K562 (cell line): Measurements from ENCODE around the gene FSTL4. TPM values are rescaled to one million over a fixed set of nuclear protein-coding genes. Genes with fewer than 3 reads are reported as not detected.
A peak's percentile ranks its signal among the peaks of the same experiment; 100 is the strongest.

Experiments
- CHD2 ChIP-seq: IDR thresholded peaks from 2 replicates; pipeline ENCODE4 v1.6.1; 2011; ENCODE audit warnings: low read depth, low read length
- HNRNPUL1 ChIP-seq: fragments of 200-400 bp; formaldehyde crosslinking; IDR thresholded peaks from 2 replicates; pipeline ENCODE4 v1.6.1; 2017; ENCODE audit warnings: low read length
- IRF1 ChIP-seq: sonication (generic); formaldehyde crosslinking; IDR thresholded peaks from 2 replicates; pipeline ENCODE4 v1.8.0; 2022; ENCODE audit warnings: missing genetic modification reagents, mild to moderate bottlenecking, borderline replicate concordance
- KLF13 ChIP-seq: fragments of 450-650 bp; IDR thresholded peaks from 2 replicates; pipeline ENCODE4 v1.6.1; 2016; ENCODE audit warnings: missing genetic modification characterization, low read depth, mild to moderate bottlenecking, missing compliant biosample characterization, moderate library complexity, borderline replicate concordance
- MAFK ChIP-seq: IDR thresholded peaks from 2 replicates; pipeline ENCODE4 v1.6.1; 2011; ENCODE audit warnings: low read length, improper control_type of control experiment
- NFIC ChIP-seq: fragments of 450-650 bp; IDR thresholded peaks from 2 replicates; pipeline ENCODE4 v1.6.1; 2017; ENCODE audit warnings: mild to moderate bottlenecking, inconsistent platforms
- NR2C2 ChIP-seq, 2 experiments: fragments of 200-800 bp in 1 of 2; sonication (Bioruptor generic) in 1 of 2; sonication (generic) in 1 of 2; formaldehyde crosslinking in 1 of 2; IDR thresholded peaks; 2 replicates each; pipeline versions ENCODE4 v1.6.1 to v1.8.0; 2016 to 2022; ENCODE audit warnings: mild to moderate bottlenecking in 1 of 2, missing compliant biosample characterization in 1 of 2, missing genetic modification characterization in 1 of 2, missing genetic modification reagents in 1 of 2
- PHF21A ChIP-seq: fragments of 450-650 bp; IDR thresholded peaks from 2 replicates; pipeline ENCODE4 v1.6.1; 2017; ENCODE audit warnings: low read depth, borderline replicate concordance
- RBM34 ChIP-seq: fragments of 200-400 bp; formaldehyde crosslinking; IDR thresholded peaks from 2 replicates; pipeline ENCODE4 v1.6.1; 2018; ENCODE audit warnings: low read length, borderline replicate concordance; ENCODE audit not compliant: insufficient read depth
- RFX5 ChIP-seq: IDR thresholded peaks from 2 replicates; pipeline ENCODE4 v1.6.1; 2011; ENCODE audit warnings: low read depth, mild to moderate bottlenecking, improper control_type of control experiment, low read length
- SMAD3 ChIP-seq: fragments of 450-650 bp; formaldehyde crosslinking; conservative IDR thresholded peaks from 2 replicates; pipeline ENCODE4 v1.4.0; 2020; ENCODE audit warnings: mild to moderate bottlenecking
- SNIP1 ChIP-seq: fragments of 450-650 bp; IDR thresholded peaks from 2 replicates; pipeline ENCODE4 v1.7.1; 2017; ENCODE audit warnings: low read depth, mild to moderate bottlenecking
- SPI1 ChIP-seq: IDR thresholded peaks from 2 replicates; pipeline ENCODE4 v1.6.1; 2011; ENCODE audit warnings: low read depth, low read length, control low read depth, borderline replicate concordance
- TCF3 ChIP-seq: sonication (generic); formaldehyde crosslinking; IDR thresholded peaks from 2 replicates; pipeline ENCODE4 v1.4.0; 2020; ENCODE audit warnings: mild to moderate bottlenecking, missing genetic modification reagents
- ZBTB11 ChIP-seq, 3 experiments: fragments of 200-800 bp in 1 of 3; fragments of 250-450 bp in 1 of 3; fragments of 450-650 bp in 1 of 3; sonication (Bioruptor Pico) in 1 of 3; sonication (Bioruptor generic) in 1 of 3; formaldehyde crosslinking in 1 of 3; IDR thresholded peaks; 2 replicates each; pipeline versions ENCODE4 v1.6.1 to v1.8.0; 2016 to 2022; ENCODE audit warnings: mild to moderate bottlenecking in 2 of 3, missing genetic modification characterization in 2 of 3, missing compliant biosample characterization in 1 of 3, moderate library complexity in 1 of 3
- ZNF133 ChIP-seq: fragments of 250-450 bp; sonication (Bioruptor Pico); IDR thresholded peaks from 2 replicates; pipeline ENCODE4 v1.4.0; 2020; ENCODE audit warnings: mild to moderate bottlenecking
- ZNF175 ChIP-seq: fragments of 200-800 bp; sonication (Bioruptor generic); IDR thresholded peaks from 2 replicates; pipeline ENCODE4 v1.6.1; 2016; ENCODE audit warnings: low read depth, mild to moderate bottlenecking, missing genetic modification characterization, missing compliant biosample characterization
- ZNF347 ChIP-seq: fragments of 450-650 bp; formaldehyde crosslinking; IDR thresholded peaks from 2 replicates; pipeline ENCODE4 v1.4.0; 2020; ENCODE audit warnings: low read depth, mild to moderate bottlenecking, moderate library complexity
- ZNF695 ChIP-seq: fragments of 450-650 bp; formaldehyde crosslinking; IDR thresholded peaks from 2 replicates; pipeline ENCODE4 v1.4.0; 2020; ENCODE audit warnings: mild to moderate bottlenecking, moderate library complexity
- polyA plus RNA-seq, 8 experiments: library from polyadenylated mRNA; depleted of rRNA in 4 of 8; stranded (reverse) in 5 of 8; unstranded in 3 of 8; fragments of >200 nt; fragmentation: Nextera tagmentation in 2 of 8; fragmentation: Illumina TruSeq in 1 of 8; extraction: Ambion mirVana in 2 of 8; extraction: Trizol in 1 of 8; gene quantifications; 2 replicates each; pipeline versions ENCODE4 v1.2.1 to v1.2.3, GENCODE V29; 2011 to 2014; ENCODE audit warnings: inconsistent platforms in 1 of 8, missing spikeins in 1 of 8
- total RNA-seq, 7 experiments: library from RNA; depleted of rRNA in 6 of 7; stranded (reverse); fragments of >200 nt in 6 of 7; fragmentation: Illumina TruSeq in 2 of 7; extraction: Trizol in 2 of 7; gene quantifications; 2 replicates each; pipeline versions ENCODE4 v1.2.1 to v1.2.3, GENCODE V29; 2011 to 2021; ENCODE audit warnings: low replicate concordance in 1 of 7
- TF ChIP-seq, protein P1 (sequence below), 2 experiments: fragments of 450-650 bp in 1 of 2; IDR thresholded peaks; 2 replicates each; pipeline ENCODE4 v1.6.1; 2011 to 2017; ENCODE audit warnings: low read depth in 2 of 2, antibody characterized with exemption in 1 of 2, borderline replicate concordance in 1 of 2, low read length in 1 of 2, mild to moderate bottlenecking in 1 of 2, mixed read lengths in 1 of 2; ENCODE audit not compliant: control insufficient read depth in 1 of 2
- TF ChIP-seq, protein P2 (sequence below): fragments of 250-450 bp; sonication (Bioruptor Pico); IDR thresholded peaks from 2 replicates; pipeline ENCODE4 v1.8.0; 2021; ENCODE audit warnings: moderate library complexity, mild to moderate bottlenecking, inconsistent platforms

The FSTL4 gene
- total and polyA plus RNA-seq, 9 of the 15 experiments (the other 6 are each of a cell fraction or from before 2014, with no cell fraction given), result 0.08 to 0.18 (median 0.10) TPM; not detected in 5

DNA sequence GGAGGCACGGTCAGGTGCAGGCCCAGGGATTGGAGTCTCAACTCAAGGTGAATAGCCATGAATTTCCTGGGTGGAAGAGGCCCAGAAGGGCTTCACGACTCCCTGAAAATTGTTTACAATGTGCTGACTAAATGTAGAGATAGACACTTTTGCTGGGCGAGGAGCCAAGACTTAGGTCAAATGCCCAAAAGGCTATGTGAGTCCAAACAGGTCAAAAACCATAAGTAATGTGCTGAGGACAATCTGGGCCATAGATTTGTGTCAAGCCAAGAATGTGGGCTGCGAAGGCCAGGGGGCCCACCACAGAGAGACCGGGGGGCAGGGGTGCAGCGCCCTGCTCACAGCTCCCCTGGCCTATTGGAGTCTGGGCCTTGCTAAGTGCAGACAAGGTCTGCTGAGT lies 362.7 kb downstream of the FSTL4 start (continued):
- TF ChIP-seq, protein P1, sequence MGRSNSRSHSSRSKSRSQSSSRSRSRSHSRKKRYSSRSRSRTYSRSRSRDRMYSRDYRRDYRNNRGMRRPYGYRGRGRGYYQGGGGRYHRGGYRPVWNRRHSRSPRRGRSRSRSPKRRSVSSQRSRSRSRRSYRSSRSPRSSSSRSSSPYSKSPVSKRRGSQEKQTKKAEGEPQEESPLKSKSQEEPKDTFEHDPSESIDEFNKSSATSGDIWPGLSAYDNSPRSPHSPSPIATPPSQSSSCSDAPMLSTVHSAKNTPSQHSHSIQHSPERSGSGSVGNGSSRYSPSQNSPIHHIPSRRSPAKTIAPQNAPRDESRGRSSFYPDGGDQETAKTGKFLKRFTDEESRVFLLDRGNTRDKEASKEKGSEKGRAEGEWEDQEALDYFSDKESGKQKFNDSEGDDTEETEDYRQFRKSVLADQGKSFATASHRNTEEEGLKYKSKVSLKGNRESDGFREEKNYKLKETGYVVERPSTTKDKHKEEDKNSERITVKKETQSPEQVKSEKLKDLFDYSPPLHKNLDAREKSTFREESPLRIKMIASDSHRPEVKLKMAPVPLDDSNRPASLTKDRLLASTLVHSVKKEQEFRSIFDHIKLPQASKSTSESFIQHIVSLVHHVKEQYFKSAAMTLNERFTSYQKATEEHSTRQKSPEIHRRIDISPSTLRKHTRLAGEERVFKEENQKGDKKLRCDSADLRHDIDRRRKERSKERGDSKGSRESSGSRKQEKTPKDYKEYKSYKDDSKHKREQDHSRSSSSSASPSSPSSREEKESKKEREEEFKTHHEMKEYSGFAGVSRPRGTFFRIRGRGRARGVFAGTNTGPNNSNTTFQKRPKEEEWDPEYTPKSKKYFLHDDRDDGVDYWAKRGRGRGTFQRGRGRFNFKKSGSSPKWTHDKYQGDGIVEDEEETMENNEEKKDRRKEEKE (IDR thresholded peaks at IDR 0.05; ENCODE audit: borderline replicate concordance in 1 of 2, control insufficient read depth in 1 of 2, low read depth in 2 of 2, low read length in 1 of 2), result no peak
- TF ChIP-seq CHD2, result no peak
- TF ChIP-seq SPI1, result no peak
- TF ChIP-seq ZNF175 (CRISPR knock-in tag), result no peak
- TF ChIP-seq ZNF133 (CRISPR knock-in tag), result no peak
- TF ChIP-seq ZNF695, result no peak
- TF ChIP-seq PHF21A, result no peak
- TF ChIP-seq RFX5, result no peak
- no peak for TF ChIP-seq ZNF347 (CRISPR knock-in tag)
- 0 out of 2 replicates have a peak, but pooled peaks have one; percentile 29 for TF ChIP-seq MAFK
- peak in 1 of 3 experiments; percentile 62; a peak in 1 of 6 replicates for TF ChIP-seq ZBTB11 (CRISPR knock-in tag; IDR thresholded peaks at IDR 0.05)
- TF ChIP-seq RBM34, result no peak
- no peak for TF ChIP-seq SMAD3
- TF ChIP-seq NFIC, result peak; percentile 86
- TF ChIP-seq KLF13 (tag), result no peak
- TF ChIP-seq NR2C2 (CRISPR knock-in tag; IDR thresholded peaks at IDR 0.05), result 0 out of 2 replicates have a peak, but pooled peaks have one; percentile 13
- peak; percentile 74 for TF ChIP-seq NR2C2 (tag; IDR thresholded peaks at IDR 0.05)
- no peak for TF ChIP-seq IRF1 (CRISPR knock-in tag)
- peak; percentile 56 for TF ChIP-seq TCF3 (CRISPR knock-in tag)
- no peak for TF ChIP-seq HNRNPUL1
- TF ChIP-seq, protein P2, sequence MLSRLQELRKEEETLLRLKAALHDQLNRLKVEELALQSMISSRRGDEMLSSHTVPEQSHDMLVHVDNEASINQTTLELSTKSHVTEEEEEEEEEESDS (CRISPR knock-in tag), result no peak
- TF ChIP-seq SNIP1, result no peak
